OCI-LY3 (cell line): Measurements from ENCODE around the gene HCN3.

Source experiments
- H2AFZ ChIP-seq: fragments of 200-600, 300-600 bp; shearing (Covaris generic); 2 replicates; pipeline ENCODE4 v1.6.0; 2014; ENCODE audit warnings: antibody characterized with exemption, low read depth, low read length
- H3K27ac ChIP-seq: fragments of 200-600, 300-600 bp; sonication (generic); 2 replicates; pipeline ENCODE4 v1.5.1; 2014; ENCODE audit warnings: mild to moderate bottlenecking, low read length, moderate library complexity, mixed read lengths
- H3K27me3 ChIP-seq: fragments of 200-600, 300-600 bp; sonication (generic); 2 replicates; pipeline ENCODE4 v1.6.1; 2014; ENCODE audit warnings: low read depth, low read length, mixed read lengths
- H3K36me3 ChIP-seq: fragments of 200-600, 300-600 bp; sonication (generic); replicated peaks from 2 replicates; pipeline ENCODE3; 2014; ENCODE audit warnings: low read depth, low read length, mixed read lengths
- H3K4me1 ChIP-seq: fragments of 300-600, 200-600 bp; sonication (generic); 2 replicates; pipeline ENCODE4 v1.6.1; 2014; ENCODE audit warnings: low read length, mixed read lengths
- H3K4me2 ChIP-seq: fragments of 200-600, 300-600 bp; sonication (generic); 2 replicates; pipeline ENCODE4 v1.6.1; 2014; ENCODE audit warnings: low read length, mixed read lengths
- H3K4me3 ChIP-seq: fragments of 300-600, 200-600 bp; sonication (generic); 2 replicates; pipeline ENCODE4 v1.5.1; 2014; ENCODE audit warnings: antibody characterized with exemption, mild to moderate bottlenecking, low read length, moderate library complexity
- H3K79me2 ChIP-seq: fragments of 300-600, 200-600 bp; shearing (Covaris generic); 2 replicates; pipeline ENCODE4 v1.6.1; 2014; ENCODE audit warnings: mild to moderate bottlenecking, low read length, mixed read lengths
- H3K9ac ChIP-seq: fragments of 300-600, 200-600 bp; shearing (Covaris generic); 2 replicates; pipeline ENCODE4 v1.6.0; 2014; ENCODE audit warnings: mild to moderate bottlenecking, low read length, moderate library complexity
- H3K9me3 ChIP-seq: fragments of 200-600, 300-600 bp; shearing (Covaris generic); 2 replicates; pipeline ENCODE4 v1.6.1; 2014; ENCODE audit warnings: low read length, mixed read lengths; ENCODE audit not compliant: insufficient read depth
- H4K20me1 ChIP-seq: fragments of 200-600, 300-600 bp; sonication (generic); 2 replicates; pipeline ENCODE4 v1.6.1; 2016; ENCODE audit warnings: low read length, mixed read lengths; ENCODE audit not compliant: insufficient read depth
- CTCF ChIP-seq: fragments of 200-600, 300-600 bp; sonication (generic); IDR thresholded peaks from 2 replicates; pipeline ENCODE4 v1.5.1; 2014; ENCODE audit warnings: antibody characterized with exemption, low read length, low read depth
- EZH2phosphoT487 ChIP-seq: fragments of 200-600 bp; shearing (Covaris generic); IDR thresholded peaks from 2 replicates; pipeline ENCODE4 v1.6.1; 2018; ENCODE audit warnings: antibody characterized with exemption, mixed run types, low read depth

HCN3 gene

GRCh38 chr1:155236451-155236850, 40.8 kb upstream of the HCN3 start:
- no peak overlapping the region for H3K27ac ChIP-seq
- no peaks in the 10 kb centered on the region for H4K20me1 ChIP-seq
- no peak overlapping the region for H2AFZ ChIP-seq
- H3K27me3 ChIP-seq = no peaks in the 10 kb centered on the region
- TF ChIP-seq EZH2phosphoT487 (no peak), CTCF (no peak)
- H3K9me3 ChIP-seq = no peaks in the 10 kb centered on the region
- no peak overlapping the region for H3K4me3 ChIP-seq
- H3K36me3 ChIP-seq = no peaks in the 10 kb centered on the region
- peaks cover 7% of the 10 kb centered on the region for H3K4me1 ChIP-seq
- H3K9ac ChIP-seq = no peak overlapping the region
- H3K79me2 ChIP-seq = no peaks in the 10 kb centered on the region
- no peak overlapping the region for H3K4me2 ChIP-seq

GRCh38 chr1:155241069-155241679, 36.1 kb upstream of the HCN3 start:
- peak overlapping the region; percentile 70; the same call in 1 of the 2 replicates for H2AFZ ChIP-seq
- peak overlapping the region; percentile 63 for H3K4me2 ChIP-seq
- no peaks in the 10 kb centered on the region for H3K36me3 ChIP-seq
- H3K9me3 ChIP-seq = no peaks in the 10 kb centered on the region
- peaks cover 27% of the 10 kb centered on the region for H3K4me1 ChIP-seq
- H3K9ac ChIP-seq = 0 out of 2 replicates have a peak overlapping the region, but pooled peaks have one; percentile 17
- H3K79me2 ChIP-seq = peaks cover 8% of the 10 kb centered on the region
- H3K27ac ChIP-seq = no peak overlapping the region
- H4K20me1 ChIP-seq = no peaks in the 10 kb centered on the region
- peak overlapping the region; percentile 75 for H3K4me3 ChIP-seq
- no peaks in the 10 kb centered on the region for H3K27me3 ChIP-seq
- TF ChIP-seq EZH2phosphoT487 (no peak), CTCF (no peak)

- Histone ChIP-seq H3K4me3 (no peak overlapping the region), H2AFZ (no peak overlapping the region)
These were observed 35.4 kb upstream of the HCN3 start for GRCh38 chr1:155241841-155242264.

More at GRCh38 chr1:155241841-155242264, 35.4 kb upstream of the HCN3 start:
- Histone ChIP-seq H3K79me2 (peaks cover 8% of the 10 kb centered on the region), H3K4me2 (peak overlapping the region; percentile 63; the same call in 1 of the 2 replicates), H3K9ac (no peak overlapping the region), H3K27ac (no peak overlapping the region), H4K20me1 (no peaks in the 10 kb centered on the region), H3K36me3 (peaks cover 3% of the 10 kb centered on the region), H3K27me3 (no peaks in the 10 kb centered on the region), H3K9me3 (no peaks in the 10 kb centered on the region), H3K4me1 (peaks cover 27% of the 10 kb centered on the region)
- TF ChIP-seq EZH2phosphoT487 (no peak), CTCF (no peak)
